GM18868 (cell line): ENCODE results near the gene DHRS7C.

ENCODE experiments used
- ATAC-seq: cut with Tn5 transposase; IDR thresholded peaks from one replicate; pipeline ENCODE4 v1.9.1; 2021; ENCODE audit warnings: mild to moderate bottlenecking, moderate library complexity; ENCODE audit not compliant: unreplicated experiment

Gene DHRS7C

DNA sequence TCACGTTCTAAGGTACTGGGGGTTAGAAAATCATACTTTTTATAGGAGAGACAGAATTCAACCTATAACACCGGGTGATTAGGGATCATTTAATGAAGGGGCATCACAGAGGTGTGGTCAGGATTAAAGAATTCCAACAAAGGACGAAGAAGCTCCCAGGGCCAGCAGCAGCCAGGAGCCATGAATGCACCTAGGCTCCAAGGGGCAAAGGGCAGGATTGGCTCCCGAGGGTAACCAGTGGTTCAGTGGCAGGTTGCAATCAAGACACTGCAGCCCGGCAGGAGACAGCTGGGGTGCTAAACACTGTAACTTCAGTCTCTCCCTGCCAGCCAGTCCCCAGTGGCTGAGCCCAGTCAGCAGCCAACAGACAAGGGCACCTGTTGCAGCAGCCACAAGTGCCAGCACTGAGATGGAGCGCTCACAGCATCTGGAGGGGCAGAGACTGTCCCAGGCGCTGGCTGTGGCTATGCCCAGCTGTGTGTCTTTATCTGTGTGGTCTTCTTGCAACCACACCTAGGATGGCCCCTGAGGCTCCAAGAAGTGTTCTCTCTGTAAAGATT is 23.9 kb downstream of the DHRS7C start:
- ATAC-seq: no peak

DNA sequence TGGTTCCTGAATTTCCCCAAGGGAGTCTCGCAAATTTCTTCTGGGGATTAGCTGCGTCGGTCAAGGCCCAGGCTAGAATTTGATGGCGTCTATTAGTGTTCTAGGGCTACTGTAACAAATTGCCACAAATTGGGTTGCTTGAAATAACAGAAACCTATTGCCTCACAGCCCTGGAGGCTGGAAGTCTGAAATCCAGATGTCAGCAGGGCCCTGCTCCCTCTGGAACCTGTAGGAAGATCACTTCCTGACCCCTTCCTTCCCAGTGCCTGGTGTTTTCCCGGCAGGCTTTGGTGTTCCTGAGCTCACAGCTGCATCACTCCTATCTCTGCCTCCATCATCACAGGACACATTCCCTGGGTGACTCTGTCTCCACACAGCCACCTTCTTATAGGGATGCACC is 24.4 kb downstream of the DHRS7C start:
- ATAC-seq: no peak

DNA sequence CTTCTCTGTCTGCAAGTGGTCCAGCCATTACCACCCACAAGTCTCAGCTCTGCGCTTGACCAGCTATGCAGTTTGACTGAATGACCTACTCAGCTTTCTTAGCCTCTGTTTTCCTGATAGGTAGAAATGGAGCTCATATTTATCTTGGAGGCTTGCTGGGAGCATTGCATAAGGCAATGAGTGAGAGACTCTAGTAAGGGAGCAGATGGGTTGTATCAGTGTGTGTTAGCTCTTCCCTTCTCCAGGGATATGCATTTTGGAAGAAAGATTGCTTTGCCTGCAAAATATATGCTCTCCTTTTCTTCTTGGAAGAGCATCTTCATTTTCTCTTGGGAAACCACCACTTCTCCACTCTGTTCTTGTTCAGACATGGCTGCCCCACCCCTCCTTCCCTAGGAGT is 26.1 kb downstream of the DHRS7C start:
- ATAC-seq: no peak

DNA sequence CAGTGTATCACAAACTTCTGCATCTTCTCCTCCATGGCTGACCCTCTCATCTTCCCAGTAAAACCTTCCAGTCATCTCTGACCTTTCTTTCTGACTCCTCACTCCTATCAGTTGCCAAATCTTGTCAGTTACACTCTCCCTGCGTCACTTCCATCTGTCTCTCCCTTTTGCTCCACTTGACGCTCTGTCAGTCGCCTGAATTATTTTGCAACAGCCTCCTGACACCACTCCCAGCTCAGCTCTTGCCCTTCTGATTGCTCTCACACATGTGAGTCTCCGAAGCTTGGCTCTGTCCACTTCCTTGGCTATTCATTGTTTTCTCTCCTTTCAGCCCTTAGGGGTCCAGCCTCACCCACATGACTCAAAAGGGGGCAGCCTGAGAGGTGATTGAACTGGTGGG is 27.7 kb downstream of the DHRS7C start:
- no peak for ATAC-seq

DNA sequence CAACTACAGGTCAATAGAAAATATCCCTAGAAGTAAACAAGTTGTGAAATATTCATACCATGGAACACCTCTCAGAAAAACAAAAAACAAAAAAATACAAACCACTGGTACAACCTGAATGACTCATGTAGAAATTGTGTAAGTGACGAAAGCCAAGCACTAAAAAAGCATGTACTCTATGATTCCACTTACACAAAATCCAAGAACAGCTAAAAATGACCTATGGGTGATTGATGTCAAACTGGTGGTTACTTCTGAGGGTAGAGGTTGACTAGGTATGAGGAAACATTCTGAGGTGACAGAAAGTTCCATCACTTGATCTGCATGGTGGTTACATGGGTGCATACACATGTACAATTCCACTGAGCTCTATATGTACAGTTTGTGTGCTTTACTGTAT is 31.1 kb downstream of the DHRS7C start:
- ATAC-seq: no peak

DNA sequence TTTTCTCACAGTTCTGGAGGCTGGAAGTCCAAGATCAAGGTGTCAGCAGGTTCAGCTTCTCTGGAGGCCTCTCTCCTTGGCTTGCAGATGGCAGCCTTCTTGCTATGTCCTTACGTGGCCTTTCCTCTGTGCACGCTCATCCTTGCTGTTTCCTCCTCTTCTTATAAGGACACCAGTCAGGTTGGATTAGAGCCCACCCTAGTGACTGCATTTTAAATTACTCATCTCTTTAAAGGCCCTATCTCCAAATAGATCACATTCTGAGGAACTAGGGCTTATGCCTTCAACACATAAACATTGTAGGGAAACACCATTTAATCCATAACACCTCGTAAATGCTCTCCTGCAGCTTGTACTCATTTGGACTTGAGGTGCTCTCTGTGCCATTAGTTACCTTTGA is 36.3 kb downstream of the DHRS7C start:
- no peak for ATAC-seq

DNA sequence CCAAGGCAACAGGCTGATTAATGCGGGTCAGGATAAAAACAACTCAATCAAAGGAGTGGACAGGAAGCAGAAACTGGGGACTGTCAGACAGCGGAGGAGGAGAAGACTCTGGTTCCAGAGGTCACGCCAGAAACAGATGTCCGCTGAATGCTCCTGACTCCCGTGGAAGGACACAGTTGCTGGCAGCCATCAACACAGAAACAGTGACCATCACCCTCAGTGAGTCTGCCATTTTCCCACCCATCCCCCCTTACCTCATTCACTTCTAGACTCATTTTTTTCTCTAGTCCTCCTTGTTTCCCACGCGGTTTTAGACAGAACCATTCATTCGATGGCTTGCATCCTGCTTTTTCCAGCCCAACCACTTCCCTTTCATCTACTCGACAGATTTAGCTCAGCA is 40.9 kb downstream of the DHRS7C start:
- ATAC-seq: no peak

DNA sequence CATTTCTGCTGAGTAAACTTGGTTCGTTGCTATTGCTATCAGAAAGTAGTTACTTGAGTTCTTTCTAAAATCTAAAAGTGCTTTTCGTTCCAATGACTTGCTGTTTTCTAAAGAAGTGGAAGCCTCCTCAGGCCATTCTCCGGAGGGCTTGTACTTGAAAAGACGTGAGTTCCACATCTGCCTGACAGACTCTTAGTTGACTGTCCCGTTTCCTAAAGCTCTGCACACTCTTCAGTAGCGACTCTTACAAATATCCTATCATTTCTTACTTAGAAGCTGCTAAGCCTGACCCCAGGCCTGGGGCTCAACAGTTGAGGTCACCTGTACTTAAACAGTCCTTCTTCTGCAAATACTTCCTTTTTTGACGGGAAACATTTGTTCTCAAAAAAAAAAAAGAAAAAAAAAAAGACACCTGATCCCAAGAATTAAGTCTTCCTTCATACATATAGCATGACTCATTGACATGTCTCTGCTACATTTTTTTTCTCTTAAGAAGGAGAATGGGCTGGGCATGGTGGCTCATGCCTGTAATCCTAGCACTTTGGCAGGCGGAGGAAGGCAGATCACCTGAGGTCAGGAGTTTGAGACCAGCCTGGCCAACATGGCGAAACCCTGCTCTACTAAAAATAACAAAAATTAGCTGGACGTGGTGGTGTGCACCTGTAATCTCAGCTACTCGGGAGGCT is 61.5 kb downstream of the DHRS7C start:
- ATAC-seq: no peak

DNA sequence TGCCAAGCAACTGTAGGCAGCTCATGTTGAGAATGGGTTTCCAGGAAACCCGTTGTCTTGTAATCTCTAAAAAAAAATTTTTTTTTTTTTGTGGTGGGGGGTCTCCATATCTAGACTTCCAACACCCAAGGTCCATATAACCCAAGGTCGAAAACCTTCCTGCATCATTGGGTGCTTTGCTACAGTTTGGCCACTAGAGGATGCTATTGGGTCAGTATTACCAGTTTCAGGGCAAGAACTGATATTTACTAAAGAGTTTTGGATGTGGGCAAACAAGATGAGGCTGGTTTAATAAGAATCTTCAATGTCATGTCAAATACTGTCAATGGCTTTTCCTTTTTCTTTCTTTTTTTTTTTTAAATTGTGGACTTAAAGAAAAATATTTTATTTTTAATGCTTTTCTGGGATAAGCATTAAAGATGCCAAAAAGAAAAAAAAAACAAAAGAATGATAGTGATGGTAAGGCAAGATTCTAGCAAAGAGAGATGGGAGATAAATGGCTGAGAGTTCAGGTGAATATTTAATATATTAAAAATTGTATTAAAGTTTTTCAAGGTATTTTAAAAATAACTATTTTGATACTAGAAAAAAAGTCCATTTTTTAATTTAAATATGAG is 62.2 kb downstream of the DHRS7C start:
- ATAC-seq: peak; percentile 40

DNA sequence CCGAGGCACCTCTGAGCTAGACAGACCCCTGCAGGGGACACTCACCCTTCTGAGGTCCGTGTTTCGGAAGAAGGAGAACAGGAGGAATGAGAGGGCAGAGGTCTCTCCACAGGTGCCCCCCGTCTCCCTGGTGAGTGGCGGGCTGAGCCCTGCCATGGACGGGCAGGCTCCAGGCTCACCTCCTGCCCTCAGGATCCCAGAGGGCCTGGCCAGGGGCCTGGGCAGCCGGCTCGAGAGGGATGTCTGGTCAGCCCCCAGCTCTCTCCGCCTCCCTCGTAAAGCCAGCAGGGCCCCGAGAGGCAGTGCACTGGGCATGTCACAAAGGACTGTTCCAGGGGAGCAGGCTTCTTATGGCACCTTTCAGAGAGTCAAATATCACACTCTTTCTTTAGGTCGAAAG is 62.8 kb downstream of the DHRS7C start:
- ATAC-seq: no peak

DNA sequence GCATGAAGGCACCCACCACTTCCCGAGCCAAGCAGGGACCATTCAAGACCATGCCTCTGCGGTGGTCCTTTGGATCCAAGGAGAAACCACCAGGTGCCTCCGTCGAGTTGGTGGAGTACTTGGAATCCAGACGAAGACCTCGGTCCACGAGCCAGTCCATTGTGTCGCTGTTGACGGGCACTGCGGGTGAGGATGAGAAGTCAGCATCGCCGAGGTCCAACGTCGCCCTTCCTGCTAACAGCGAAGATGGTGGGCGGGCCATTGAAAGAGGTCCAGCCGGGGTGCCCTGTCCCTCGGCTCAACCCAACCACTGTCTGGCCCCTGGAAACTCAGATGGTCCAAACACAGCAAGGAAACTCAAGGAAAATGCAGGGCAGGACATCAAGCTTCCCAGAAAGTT is 63.4 kb downstream of the DHRS7C start:
- no peak for ATAC-seq

DNA sequence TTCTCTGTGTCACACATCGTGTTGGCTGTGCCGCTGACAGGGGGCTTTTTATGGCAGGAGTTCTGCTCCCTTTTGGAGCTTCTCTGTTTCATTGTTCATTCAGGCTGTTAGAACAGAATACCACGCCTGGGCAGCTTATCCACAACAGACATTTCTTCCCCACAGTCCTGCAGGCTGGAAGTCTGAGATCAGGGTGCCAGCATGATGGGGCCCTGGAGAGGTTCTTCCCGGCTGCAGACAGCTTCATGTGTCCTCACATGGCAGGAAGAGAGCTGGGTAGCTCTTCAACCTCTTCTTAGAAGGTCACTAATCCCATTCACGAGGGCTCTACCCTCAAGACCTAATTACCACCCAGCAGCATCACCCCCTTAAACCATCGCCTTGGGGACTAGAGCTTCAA is 65.1 kb downstream of the DHRS7C start:
- no peak for ATAC-seq

DNA sequence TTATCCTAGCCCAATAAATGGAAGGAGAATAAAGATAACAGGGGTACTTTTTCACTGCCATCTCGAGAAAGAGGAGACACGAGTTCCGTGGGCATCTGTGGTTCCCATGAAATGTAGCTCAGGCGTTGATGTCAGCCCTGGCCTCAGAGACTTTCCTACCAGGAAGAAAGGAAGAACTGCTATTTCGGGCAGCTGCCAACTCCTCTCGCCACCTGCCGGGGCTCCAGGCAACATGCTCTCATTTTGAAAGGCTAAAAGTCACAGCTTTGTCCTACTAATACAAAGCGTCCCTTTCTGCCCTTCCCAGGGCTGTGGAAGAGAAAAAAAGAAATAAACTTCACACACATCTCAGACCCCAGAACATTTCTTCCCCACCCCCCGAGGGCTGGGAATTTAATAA is 65.8 kb downstream of the DHRS7C start:
- ATAC-seq: no peak
